AG08395 (cell line): ENCODE measurements around the gene HEMK1.

ENCODE experiments used
- DNase-seq: peaks from one replicate; pipeline ENCODE4 v3.0.0; 2012; ENCODE audit warnings: mixed read lengths, low spot score

Gene HEMK1

DNA sequence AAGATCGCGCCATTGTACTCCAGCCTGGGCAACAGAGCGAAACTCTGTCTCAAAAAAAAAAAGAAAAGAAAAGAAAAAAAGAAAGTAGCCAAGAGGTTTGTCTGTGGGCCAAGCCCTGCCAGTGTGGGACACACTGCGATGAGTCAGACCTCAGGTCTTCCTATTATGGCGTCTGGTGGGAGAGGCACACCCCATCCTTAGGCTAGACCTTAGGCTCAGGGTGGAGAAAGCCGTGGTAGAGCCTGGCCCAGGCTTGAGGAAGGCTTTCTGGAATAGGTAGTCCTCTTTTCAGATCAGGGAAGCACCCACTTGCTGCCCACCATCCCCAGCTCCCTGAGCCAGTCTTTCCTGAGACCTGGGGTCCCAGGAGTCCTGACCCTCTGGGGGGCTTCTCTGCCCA, 6.0 kb downstream of the HEMK1 start:
- peak; percentile 32 for DNase-seq

- no peak for DNase-seq
Measured at GRCh38 chr3:50577348-50577747, 8.0 kb downstream of the HEMK1 start.

- no peak for DNase-seq
Measured at GRCh38 chr3:50580683-50581458, 11.5 kb downstream of the HEMK1 start.

DNA sequence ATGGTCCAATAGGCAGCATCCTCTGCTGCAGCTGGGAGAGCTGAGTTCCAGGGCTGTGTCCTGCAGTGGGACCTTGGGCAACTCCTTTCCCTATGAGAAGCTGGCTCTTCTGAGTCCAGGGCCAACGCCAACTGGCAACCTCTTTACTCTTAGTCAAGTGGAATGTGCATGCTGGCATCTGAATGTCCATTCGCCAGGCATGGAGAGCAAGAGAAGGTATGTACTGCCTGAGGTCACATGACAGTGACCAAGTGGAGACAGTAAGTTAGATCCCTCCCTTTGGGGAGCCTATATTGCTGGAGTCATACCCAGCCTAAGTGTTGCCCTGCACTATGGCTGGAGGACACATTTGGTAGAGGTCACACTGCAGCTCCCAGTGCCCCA, 12.1 kb downstream of the HEMK1 start:
- DNase-seq, result no peak

DNA sequence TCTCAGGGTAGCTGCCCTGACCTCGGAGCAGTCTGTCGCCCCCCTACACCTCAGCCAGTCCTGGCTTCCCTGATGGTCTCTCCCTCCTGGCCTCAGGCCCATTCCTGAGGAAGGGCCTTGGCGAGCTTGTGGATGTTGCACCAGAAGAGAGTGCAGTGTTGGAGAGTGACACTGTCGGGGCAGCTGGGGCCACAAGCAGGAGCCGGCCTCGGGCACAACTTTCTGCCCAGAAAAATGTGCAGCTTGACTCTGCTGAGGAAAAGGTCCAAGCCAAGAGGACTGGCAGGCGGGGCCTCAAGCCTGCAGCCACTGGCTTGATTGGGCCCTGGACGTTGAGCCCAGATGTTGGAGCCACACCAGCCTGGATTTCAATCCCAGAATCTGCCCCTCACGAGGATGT, 12.8 kb downstream of the HEMK1 start:
- DNase-seq, result no peak

DNA sequence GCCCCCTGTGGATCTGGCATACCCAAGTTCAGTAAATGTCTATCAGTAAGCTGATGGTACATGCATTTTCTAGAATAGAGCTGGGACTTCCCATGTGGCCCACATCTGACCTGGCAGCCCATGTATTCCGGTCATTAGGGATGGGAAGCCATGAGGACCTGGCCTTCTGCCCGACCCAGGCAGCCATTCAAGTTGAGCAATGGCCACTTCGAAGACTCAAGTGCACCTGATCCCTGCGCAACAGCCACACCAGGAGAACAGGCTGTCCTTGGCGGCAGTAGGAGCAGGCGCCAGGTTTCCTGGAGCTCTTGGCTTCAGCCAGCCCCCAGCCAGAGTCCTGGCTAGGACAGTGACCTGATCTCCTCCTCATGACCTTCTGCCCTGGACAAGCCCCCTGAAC, 14.6 kb downstream of the HEMK1 start:
- peak; percentile 21 for DNase-seq

GRCh38 chr3:50584391-50584790, 15.1 kb downstream of the HEMK1 start:
- no peak for DNase-seq

- no peak for DNase-seq
Measured at GRCh38 chr3:50585919-50586762, 16.8 kb downstream of the HEMK1 start.

DNA sequence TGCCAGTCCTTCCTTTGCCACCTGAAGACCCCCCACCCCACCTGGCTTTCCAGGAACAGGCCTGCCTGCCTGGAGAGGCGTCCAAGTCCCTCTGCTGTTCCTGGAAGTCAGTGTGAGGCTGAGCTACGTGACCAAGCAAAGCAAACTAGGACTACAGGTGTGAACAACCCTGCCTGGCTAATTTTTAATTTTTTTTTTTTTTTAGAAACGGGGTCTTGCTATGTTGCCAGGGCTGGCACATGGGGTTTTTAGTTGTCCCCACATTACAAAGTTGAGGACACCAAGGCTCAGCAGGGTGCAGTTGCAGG, 17.4 kb downstream of the HEMK1 start:
- DNase-seq, result no peak

GRCh38 chr3:50587373-50587772, 18.1 kb downstream of the HEMK1 start:
- peak; percentile 48 for DNase-seq

- no peak for DNase-seq
Measured at GRCh38 chr3:50587806-50588758, 18.8 kb downstream of the HEMK1 start.

DNA sequence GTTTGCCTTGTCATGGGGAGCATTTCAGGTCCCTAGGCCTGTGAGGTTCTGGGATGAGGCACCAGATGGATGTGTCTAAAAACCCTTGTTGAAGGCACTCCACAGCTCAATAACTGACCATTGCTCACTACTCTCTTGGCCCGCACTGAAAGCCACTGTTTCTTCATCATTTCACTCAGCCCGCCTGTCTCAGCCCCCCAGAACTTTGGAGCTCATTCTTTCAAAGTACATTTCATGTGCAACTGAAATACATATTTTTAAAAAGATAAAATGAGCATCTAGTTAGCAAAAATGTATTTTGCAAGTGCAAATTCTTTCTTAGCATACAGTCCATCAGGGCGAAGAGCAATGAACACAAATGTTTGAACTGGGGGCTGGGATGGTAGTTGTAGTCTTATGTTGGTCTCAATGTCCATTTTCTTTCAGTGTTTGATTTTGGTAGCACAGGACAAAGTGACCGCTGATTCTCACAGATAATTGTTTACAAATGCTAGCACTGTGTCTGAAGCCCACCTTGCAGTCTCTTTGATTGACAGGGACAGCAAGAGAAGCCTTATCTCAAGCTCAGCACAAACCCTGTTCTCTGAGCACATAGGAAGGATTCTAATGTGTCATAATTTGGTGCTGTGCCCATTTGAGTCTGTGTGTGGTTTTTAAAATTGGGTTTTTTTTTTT, 19.6 kb downstream of the HEMK1 start:
- no peak for DNase-seq

DNA sequence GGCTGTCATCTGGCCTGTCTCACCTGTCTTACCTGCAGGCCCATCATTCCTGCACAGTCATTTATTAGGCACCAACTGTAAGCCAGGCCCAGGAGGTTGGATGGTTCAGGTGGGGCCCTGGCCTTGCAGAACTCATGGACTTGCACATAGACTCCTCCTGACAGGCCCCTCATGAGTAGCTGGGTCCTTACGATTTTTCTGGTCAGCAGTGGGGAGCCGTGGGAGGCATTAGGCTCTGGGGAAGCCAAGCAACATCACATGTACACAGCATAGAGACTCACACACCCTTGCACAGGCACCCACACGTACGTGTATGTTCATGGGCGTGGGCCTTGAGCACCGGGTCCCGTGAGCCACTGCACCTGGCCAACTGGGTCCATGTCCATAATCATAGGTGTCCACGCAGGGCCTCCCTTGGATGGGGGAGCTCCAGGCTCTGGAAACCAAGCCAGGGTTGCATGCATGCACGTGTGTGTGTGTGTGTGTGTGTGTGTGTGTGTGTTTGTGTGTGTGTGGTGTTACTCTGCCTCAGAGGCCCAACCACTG, 21.9 kb downstream of the HEMK1 start:
- no peak for DNase-seq

GRCh38 chr3:50592568-50592967, 23.2 kb downstream of the HEMK1 start:
- DNase-seq, result no peak

- DNase-seq, result no peak
Measured at GRCh38 chr3:50594253-50594785, 25.0 kb downstream of the HEMK1 start.

GRCh38 chr3:50599115-50599715, 29.9 kb downstream of the HEMK1 start:
- DNase-seq, result no peak

DNA sequence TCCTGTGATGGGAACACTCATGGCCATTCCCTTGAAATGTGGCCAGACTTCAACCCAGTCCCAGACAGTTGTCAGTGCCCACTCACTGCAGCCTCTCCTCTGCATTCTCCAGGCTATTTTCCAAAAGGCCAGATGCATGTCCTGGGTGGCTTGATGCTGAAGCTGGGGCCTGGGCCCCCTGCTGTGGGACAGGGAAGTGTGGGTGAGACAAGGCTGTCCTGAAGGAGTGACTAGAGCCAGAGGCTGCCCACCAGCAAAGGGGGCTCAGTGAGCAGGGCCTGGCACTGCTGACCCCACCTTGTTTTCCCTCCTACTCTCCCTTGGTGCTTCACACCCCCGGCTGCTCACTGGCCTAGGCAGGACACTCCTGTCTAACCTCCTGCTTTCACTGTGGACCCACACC, 30.4 kb downstream of the HEMK1 start:
- DNase-seq, result no peak

GRCh38 chr3:50600141-50600753, 30.9 kb downstream of the HEMK1 start:
- DNase-seq, result no peak

GRCh38 chr3:50600841-50601591, 31.7 kb downstream of the HEMK1 start:
- peak; percentile 97 for DNase-seq
